HFFc6 (cell line): Measurements from ENCODE around the gene CCDC157. TPM values are rescaled to one million over a fixed set of nuclear protein-coding genes. Genes with fewer than 3 reads are reported as not detected.

ENCODE experiments used
- DNase-seq: peaks from one replicate; pipeline ENCODE4 v3.0.0-alpha.2; 2018
- H3K27ac Mint-ChIP-seq: 2 replicates; pipeline ENCODE4 v1.8.0; 2020; ENCODE audit warnings: mild to moderate bottlenecking, mixed read lengths
- H3K27me3 Mint-ChIP-seq: 2 replicates; pipeline ENCODE4 v1.8.0; 2021; ENCODE audit warnings: mild to moderate bottlenecking, moderate library complexity, mixed read lengths; ENCODE audit not compliant: insufficient read depth
- H3K36me3 Mint-ChIP-seq: 2 replicates; pipeline ENCODE4 v1.8.0; 2021; ENCODE audit warnings: low read depth, mixed read lengths
- H3K4me1 Mint-ChIP-seq: 2 replicates; pipeline ENCODE4 v1.8.0; 2020; ENCODE audit warnings: low read depth, mixed read lengths
- H3K4me3 Mint-ChIP-seq: 2 replicates; pipeline ENCODE4 v1.8.0; 2020; ENCODE audit warnings: mild to moderate bottlenecking, moderate library complexity, mixed read lengths
- H3K9me3 Mint-ChIP-seq: 2 replicates; pipeline ENCODE4 v1.8.0; 2020; ENCODE audit warnings: mild to moderate bottlenecking, mixed read lengths
- total RNA-seq, 6 experiments: library from RNA; stranded (reverse); fragmentation: NEBNext Ultra II Directional; extraction: Animal tissue kit (Norgen Biotek cat#: 25700); gene quantifications; 2 replicates in 1 of 6; 3 replicates in 5 of 6; pipeline ENCODE4 v1.2.3, GENCODE V29; 2021
- TF ChIP-seq, protein P1 (sequence below): fragments of 200-600 bp; sonication (generic); IDR thresholded peaks from 2 replicates; pipeline ENCODE4 v1.5.0; 2021; ENCODE audit warnings: antibody characterized with exemption, mild to moderate bottlenecking

Gene CCDC157
- total RNA-seq, 6 experiments from 2014 or later = 1.4 to 1.6 (median 1.5) TPM

DNA sequence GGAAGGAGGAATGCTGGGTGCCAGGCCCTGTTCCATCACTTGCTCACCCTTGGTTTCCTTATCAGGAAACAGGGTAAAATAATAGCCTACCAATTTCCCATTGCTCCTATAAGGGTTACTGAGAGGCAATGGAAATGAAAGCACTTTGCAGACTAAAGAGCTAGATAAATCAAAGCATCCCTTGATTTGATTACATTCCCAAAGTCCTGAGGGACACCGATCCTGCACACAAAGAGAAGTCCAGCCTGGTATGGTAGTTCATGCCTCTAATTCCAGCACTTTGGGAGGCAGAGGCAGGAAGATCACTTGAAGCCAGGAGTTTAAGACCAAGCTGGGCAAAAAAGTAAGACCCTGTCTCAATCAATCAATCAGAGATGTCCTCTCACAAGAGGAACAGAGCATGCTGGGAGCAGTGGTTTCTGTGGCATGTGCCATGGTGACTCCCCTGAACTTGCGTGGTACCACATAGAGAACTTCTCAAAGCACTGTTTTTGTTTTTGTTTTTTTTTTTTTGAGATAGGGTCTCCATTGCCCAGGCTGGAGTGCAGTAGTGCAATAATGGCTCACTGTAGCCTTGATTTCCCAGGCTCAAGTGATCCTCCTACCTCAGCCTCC lies 40.7 kb upstream of the CCDC157 start:
- H3K9me3 Mint-ChIP-seq = no peaks in the 10 kb centered on the region
- DNase-seq = no peak
- no peak overlapping the region for H3K4me3 Mint-ChIP-seq
- TF ChIP-seq, protein P1, sequence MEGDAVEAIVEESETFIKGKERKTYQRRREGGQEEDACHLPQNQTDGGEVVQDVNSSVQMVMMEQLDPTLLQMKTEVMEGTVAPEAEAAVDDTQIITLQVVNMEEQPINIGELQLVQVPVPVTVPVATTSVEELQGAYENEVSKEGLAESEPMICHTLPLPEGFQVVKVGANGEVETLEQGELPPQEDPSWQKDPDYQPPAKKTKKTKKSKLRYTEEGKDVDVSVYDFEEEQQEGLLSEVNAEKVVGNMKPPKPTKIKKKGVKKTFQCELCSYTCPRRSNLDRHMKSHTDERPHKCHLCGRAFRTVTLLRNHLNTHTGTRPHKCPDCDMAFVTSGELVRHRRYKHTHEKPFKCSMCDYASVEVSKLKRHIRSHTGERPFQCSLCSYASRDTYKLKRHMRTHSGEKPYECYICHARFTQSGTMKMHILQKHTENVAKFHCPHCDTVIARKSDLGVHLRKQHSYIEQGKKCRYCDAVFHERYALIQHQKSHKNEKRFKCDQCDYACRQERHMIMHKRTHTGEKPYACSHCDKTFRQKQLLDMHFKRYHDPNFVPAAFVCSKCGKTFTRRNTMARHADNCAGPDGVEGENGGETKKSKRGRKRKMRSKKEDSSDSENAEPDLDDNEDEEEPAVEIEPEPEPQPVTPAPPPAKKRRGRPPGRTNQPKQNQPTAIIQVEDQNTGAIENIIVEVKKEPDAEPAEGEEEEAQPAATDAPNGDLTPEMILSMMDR = no peak
- H3K27me3 Mint-ChIP-seq = peaks cover 3% of the 10 kb centered on the region
- peaks cover 25% of the 10 kb centered on the region; the same call in 1 of the 2 replicates for H3K36me3 Mint-ChIP-seq
- H3K27ac Mint-ChIP-seq = no peak overlapping the region
- peaks cover 66% of the 10 kb centered on the region for H3K4me1 Mint-ChIP-seq

DNA sequence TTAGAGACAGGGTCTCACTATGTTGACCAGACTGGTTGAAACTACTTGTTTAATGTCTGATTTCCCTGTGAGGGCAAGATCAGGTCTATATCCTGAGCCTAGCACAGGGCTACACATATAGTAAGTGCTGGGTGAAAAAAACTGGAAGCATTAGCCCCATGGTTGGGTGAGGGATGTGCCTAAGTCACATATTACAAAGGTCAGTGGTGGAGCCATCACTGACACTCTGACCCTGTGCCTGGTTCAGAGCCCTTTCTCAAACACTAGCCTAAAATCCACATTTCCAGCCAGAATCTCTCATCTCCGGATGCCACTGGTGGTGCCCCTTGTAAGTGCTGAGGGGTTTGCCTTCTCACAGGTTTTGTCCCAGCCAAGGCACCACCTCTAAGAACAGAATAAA lies 39.0 kb upstream of the CCDC157 start:
- H3K4me1 Mint-ChIP-seq = peaks cover 49% of the 10 kb centered on the region
- H3K27ac Mint-ChIP-seq = no peak overlapping the region
- peaks cover 3% of the 10 kb centered on the region for H3K27me3 Mint-ChIP-seq
- H3K36me3 Mint-ChIP-seq = peaks cover 24% of the 10 kb centered on the region; the same call in 1 of the 2 replicates
- no peaks in the 10 kb centered on the region for H3K9me3 Mint-ChIP-seq
- H3K4me3 Mint-ChIP-seq = no peak overlapping the region
- TF ChIP-seq, protein P1 = no peak
- no peak for DNase-seq

- H3K9me3 Mint-ChIP-seq = no peaks in the 10 kb centered on the region
- peaks cover 2% of the 10 kb centered on the region; the same call in 1 of the 2 replicates for H3K27me3 Mint-ChIP-seq
- TF ChIP-seq, protein P1 = no peak
- no peak overlapping the region for H3K4me3 Mint-ChIP-seq
- peaks cover 40% of the 10 kb centered on the region for H3K4me1 Mint-ChIP-seq
- DNase-seq = no peak
- H3K36me3 Mint-ChIP-seq = peaks cover 24% of the 10 kb centered on the region
- H3K27ac Mint-ChIP-seq = peak overlapping the region; percentile 11; the same call in 1 of the 2 replicates
Observed at GRCh38 chr22:30318799-30319419, 37.9 kb upstream of the CCDC157 start.

DNA sequence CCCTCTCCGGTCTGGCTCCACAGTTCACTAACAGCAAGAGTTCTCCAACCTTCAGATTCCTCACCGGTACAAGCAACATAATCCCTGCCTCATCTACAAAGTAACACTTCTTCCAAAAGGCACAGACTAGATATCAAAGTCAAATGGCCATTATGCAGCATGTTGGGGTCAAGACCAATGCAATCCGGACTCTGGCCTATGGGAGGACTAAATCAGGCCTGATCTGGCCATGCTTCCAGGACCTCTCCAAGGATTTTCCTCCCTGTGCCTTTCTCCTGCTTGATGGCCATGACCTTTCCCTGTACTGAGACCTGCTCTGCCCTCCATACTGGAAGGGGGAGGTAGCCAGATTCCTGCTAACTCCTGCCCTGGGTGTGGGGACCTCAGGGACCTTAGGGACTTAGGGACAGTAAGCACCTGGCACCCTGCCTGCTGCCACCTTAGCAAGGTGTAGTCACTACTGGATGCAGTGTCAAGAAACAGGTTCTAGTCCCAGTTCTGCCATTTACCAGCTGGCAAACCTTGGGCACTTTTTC lies 36.7 kb upstream of the CCDC157 start:
- DNase-seq = no peak
- Mint-ChIP-seq H3K4me3 (no peak overlapping the region), H3K27ac (no peak overlapping the region), H3K9me3 (no peaks in the 10 kb centered on the region), H3K36me3 (peaks cover 24% of the 10 kb centered on the region), H3K27me3 (peaks cover 2% of the 10 kb centered on the region; the same call in 1 of the 2 replicates), H3K4me1 (peaks cover 40% of the 10 kb centered on the region)
- TF ChIP-seq, protein P1 = no peak

- H3K4me1 Mint-ChIP-seq = peaks cover 36% of the 10 kb centered on the region
- H3K27ac Mint-ChIP-seq = no peak overlapping the region
- no peak for DNase-seq
- H3K9me3 Mint-ChIP-seq = no peaks in the 10 kb centered on the region
- no peak overlapping the region for H3K4me3 Mint-ChIP-seq
- peaks cover 20% of the 10 kb centered on the region for H3K36me3 Mint-ChIP-seq
- TF ChIP-seq, protein P1 = no peak
- H3K27me3 Mint-ChIP-seq = peaks cover 2% of the 10 kb centered on the region; the same call in 1 of the 2 replicates
Observed at GRCh38 chr22:30321461-30321860, 35.3 kb upstream of the CCDC157 start.
